Spleen (tissue), 7 donors: ENCODE data around the gene ATP6V1B1.

Source experiments
- POLR2A ChIP-seq, 3 donors: fragments of 450-650 bp; IDR thresholded peaks; one replicate each; pipeline ENCODE4 v1.5.1; 2017; ENCODE audit warnings: antibody characterized with exemption in 3 of 3, mild to moderate bottlenecking in 1 of 3
- TF ChIP-seq, protein P1 (sequence below), 11 experiments: fragments of 200-600 bp in 7 of 11; fragments of 450-650 bp in 4 of 11; sonication (generic) in 4 of 11; IDR thresholded peaks in 8 of 11; conservative IDR thresholded peaks in 3 of 11; 1 replicate in 7 of 11; 2 replicates in 4 of 11; pipeline versions ENCODE4 v1.4.0 to v1.8.0; 2016 to 2021; ENCODE audit warnings: antibody characterized with exemption in 11 of 11, inconsistent platforms in 4 of 11, mild to moderate bottlenecking in 1 of 11
- donor health status: DM: no; HTN: no; CAD: no; lungs with moderate emphysema.
- donor health status: DM: no; HTN: no; CAD: no.
- donor health status: DM: no; HTN: no; CAD: no.

DNA sequence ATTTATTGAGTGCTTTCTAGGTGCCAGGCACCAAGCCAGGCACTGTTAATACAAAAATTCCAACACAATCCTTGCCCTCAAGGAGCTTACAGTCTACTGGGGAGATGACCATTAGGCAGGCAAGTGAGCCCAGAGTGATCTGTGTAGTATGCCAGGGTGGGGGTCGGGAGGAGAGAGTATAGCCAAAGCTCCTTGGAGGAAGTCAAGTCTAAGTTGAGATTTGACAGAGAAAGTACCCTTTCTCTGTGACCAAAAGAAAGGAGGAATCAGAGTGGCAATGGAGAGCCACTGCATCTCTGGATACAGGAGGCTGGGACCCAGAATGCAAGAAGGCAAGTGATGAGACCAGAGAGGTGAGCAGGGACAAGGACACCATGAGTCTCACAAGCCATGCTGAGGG lies 50.3 kb downstream of the ATP6V1B1 start:
- TF ChIP-seq, protein P1, sequence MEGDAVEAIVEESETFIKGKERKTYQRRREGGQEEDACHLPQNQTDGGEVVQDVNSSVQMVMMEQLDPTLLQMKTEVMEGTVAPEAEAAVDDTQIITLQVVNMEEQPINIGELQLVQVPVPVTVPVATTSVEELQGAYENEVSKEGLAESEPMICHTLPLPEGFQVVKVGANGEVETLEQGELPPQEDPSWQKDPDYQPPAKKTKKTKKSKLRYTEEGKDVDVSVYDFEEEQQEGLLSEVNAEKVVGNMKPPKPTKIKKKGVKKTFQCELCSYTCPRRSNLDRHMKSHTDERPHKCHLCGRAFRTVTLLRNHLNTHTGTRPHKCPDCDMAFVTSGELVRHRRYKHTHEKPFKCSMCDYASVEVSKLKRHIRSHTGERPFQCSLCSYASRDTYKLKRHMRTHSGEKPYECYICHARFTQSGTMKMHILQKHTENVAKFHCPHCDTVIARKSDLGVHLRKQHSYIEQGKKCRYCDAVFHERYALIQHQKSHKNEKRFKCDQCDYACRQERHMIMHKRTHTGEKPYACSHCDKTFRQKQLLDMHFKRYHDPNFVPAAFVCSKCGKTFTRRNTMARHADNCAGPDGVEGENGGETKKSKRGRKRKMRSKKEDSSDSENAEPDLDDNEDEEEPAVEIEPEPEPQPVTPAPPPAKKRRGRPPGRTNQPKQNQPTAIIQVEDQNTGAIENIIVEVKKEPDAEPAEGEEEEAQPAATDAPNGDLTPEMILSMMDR (IDR thresholded peaks at IDR 0.05 in 8 of 11, conservative IDR thresholded peaks at IDR 0.05 in 3 of 11): no peak
- TF ChIP-seq POLR2A (IDR thresholded peaks at IDR 0.05): no peak
